ENCODE data around the gene SSTR3.

Gene SSTR3

GRCh38 chr22:37230673-37231405 is 18.6 kb upstream of the SSTR3 start:
- Histone ChIP-seq H3K4me1 (peaks cover 0 to 9% (median 0%) of the 10 kb centered on the region in 4 donors), H3K4me3 (no peak overlapping the region), H3K9me3 (no peaks in the 10 kb centered on the region), H3K27me3 (peaks cover 0 to 74% of the 10 kb centered on the region in 2 donors), H3K36me3 (no peaks in the 10 kb centered on the region), H3K27ac (no peak overlapping the region)
- intact Hi-C loops (cut with DNase I; ENCODE audit: low total_unique reads): no loop called here
- DNase-seq: peak in 1 of 2 donors; percentile 40
- TF ChIP-seq CTCF (IDR thresholded peaks at IDR 0.05): no peak

GRCh38 chr22:37229805-37230672 is 17.8 kb upstream of the SSTR3 start:
- Histone ChIP-seq H3K9me3 (no peaks in the 10 kb centered on the region), H3K36me3 (no peaks in the 10 kb centered on the region), H3K4me1 (peaks cover 0 to 9% (median 0%) of the 10 kb centered on the region in 4 donors), H3K27me3 (peaks cover 0 to 66% of the 10 kb centered on the region in 2 donors), H3K4me3 (no peak overlapping the region), H3K27ac (no peak overlapping the region)
- peak; percentile 44 to 67 for DNase-seq
- no peak for TF ChIP-seq CTCF (IDR thresholded peaks at IDR 0.05)
- intact Hi-C loops (cut with DNase I; ENCODE audit: low total_unique reads): no loop called here

- Histone ChIP-seq H3K4me3 (no peak overlapping the region), H3K4me1 (peaks cover 0 to 9% (median 0%) of the 10 kb centered on the region in 4 donors), H3K9me3 (no peaks in the 10 kb centered on the region), H3K27me3 (peaks cover 0 to 57% of the 10 kb centered on the region in 2 donors), H3K36me3 (no peaks in the 10 kb centered on the region), H3K27ac (no peak overlapping the region)
- intact Hi-C loops (cut with DNase I; ENCODE audit: low total_unique reads): no loop called here
- no peak for TF ChIP-seq CTCF (IDR thresholded peaks at IDR 0.05)
- DNase-seq: peak in 1 of 2 donors; percentile 54
Observed at GRCh38 chr22:37229012-37229804, 16.9 kb upstream of the SSTR3 start.

- Histone ChIP-seq H3K4me1 (peaks cover 0 to 9% (median 0%) of the 10 kb centered on the region in 4 donors), H3K4me3 (no peak overlapping the region)
- DNase-seq: no peak
Observed at GRCh38 chr22:37228106-37229011, 16.1 kb upstream of the SSTR3 start.

More at GRCh38 chr22:37228106-37229011, 16.1 kb upstream of the SSTR3 start:
- no peaks in the 10 kb centered on the region for H3K9me3 ChIP-seq
- intact Hi-C loops (cut with DNase I; ENCODE audit: low total_unique reads): no loop called here
- peaks cover 0 to 49% of the 10 kb centered on the region in 2 donors for H3K27me3 ChIP-seq
- no peak overlapping the region for H3K27ac ChIP-seq
- TF ChIP-seq CTCF (IDR thresholded peaks at IDR 0.05): no peak
- no peaks in the 10 kb centered on the region for H3K36me3 ChIP-seq

Measured in tibial artery (tissue), 4 donors.